Activated naive CD4-positive, alpha-beta T cell treated with anti-CD3 and anti-CD28 coated beads, Interleukin-2, amount 10 ng/mL, durations not matched to agents 7 days and 5 days (primary cell): ENCODE results near the gene SRPK2.

Experiments
- CTCF ChIA-PET: fragments of 350-600 bp; sonication (Branson Sonifier 250); formaldehyde crosslinking; loops from one replicate; lab custom pipeline; 2021; ENCODE audit warnings: antibody characterized with exemption; lab: Charles Lee
- DNase-seq: peaks from one replicate; pipeline ENCODE4 v3.0.0-alpha.2; 2020
- H3K27ac Mint-ChIP-seq: one replicate; pipeline ENCODE4 v1.8.0; 2021; ENCODE audit warnings: mild to moderate bottlenecking, moderate library complexity, mixed read lengths
- H3K27me3 Mint-ChIP-seq: one replicate; pipeline ENCODE4 v1.8.0; 2021; ENCODE audit warnings: mild to moderate bottlenecking, mixed read lengths
- H3K36me3 Mint-ChIP-seq: one replicate; pipeline ENCODE4 v1.8.0; 2021; ENCODE audit warnings: mixed read lengths
- H3K4me1 Mint-ChIP-seq: one replicate; pipeline ENCODE4 v1.8.0; 2021; ENCODE audit warnings: mixed read lengths
- H3K4me3 Mint-ChIP-seq: one replicate; pipeline ENCODE4 v1.8.0; 2021; ENCODE audit warnings: mild to moderate bottlenecking, moderate library complexity, mixed read lengths
- H3K9me3 Mint-ChIP-seq: one replicate; pipeline ENCODE4 v1.8.0; 2021; ENCODE audit warnings: mixed read lengths

The SRPK2 gene

GRCh38 chr7:105164751-105165150, 224.0 kb downstream of the SRPK2 start:
- Mint-ChIP-seq H3K27ac (no peak overlapping the region), H3K4me3 (no peak overlapping the region), H3K4me1 (no peaks in the 10 kb centered on the region), H3K9me3 (no peaks in the 10 kb centered on the region), H3K27me3 (no peaks in the 10 kb centered on the region), H3K36me3 (peaks cover 42% of the 10 kb centered on the region)
- CTCF ChIA-PET = interaction anchor here (1.4 kb wide), 1 partner anchor 8 kb away, joined by 3 read pairs; no protein-coding TSS in a partner anchor
- no peak for DNase-seq

DNA sequence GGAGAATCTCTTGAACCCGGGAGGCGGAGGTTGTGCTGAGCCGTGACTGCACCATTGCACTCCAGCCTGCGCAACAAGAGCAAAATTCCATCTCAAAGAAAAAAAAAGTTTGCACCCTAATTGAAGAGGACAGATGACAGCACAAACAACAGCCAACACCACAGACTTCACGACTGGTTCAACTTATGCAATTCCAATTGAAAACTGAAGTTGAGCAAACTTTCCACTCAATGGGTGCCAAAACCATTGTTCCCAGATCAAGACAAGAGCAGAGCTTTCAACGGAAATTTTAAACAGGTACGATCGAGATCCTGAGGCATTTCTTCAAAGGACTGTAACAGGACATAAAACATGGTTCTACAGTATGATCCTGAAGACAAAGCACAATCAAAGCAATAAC, 225.0 kb downstream of the SRPK2 start:
- Mint-ChIP-seq H3K27me3 (no peaks in the 10 kb centered on the region), H3K27ac (no peak overlapping the region), H3K36me3 (peaks cover 39% of the 10 kb centered on the region), H3K4me3 (no peak overlapping the region), H3K4me1 (no peaks in the 10 kb centered on the region), H3K9me3 (no peaks in the 10 kb centered on the region)
- CTCF ChIA-PET = interaction anchor here (1.4 kb wide), 1 partner anchor 7 kb away, joined by 3 read pairs; no protein-coding TSS in a partner anchor
- DNase-seq = no peak

DNA sequence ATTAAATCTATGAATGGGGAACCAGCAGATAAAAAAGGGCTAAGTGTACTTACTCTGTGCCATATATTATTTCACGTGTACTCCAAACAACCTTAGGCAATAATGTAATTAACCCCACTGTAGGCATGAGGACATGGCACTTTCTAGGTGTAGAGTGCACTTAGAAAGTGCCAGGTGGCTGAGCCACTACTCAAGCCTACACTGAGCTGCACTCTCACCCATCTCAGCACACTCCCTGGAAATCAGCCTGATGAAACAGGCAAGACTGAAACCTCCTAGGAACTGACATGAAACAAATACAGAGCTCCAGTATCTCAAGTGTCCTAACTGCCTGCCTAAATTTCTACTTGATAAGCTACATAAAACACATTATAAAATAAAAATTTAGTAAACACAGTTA, 227.4 kb downstream of the SRPK2 start:
- H3K27me3 Mint-ChIP-seq = no peaks in the 10 kb centered on the region
- peaks cover 28% of the 10 kb centered on the region for H3K36me3 Mint-ChIP-seq

DNA sequence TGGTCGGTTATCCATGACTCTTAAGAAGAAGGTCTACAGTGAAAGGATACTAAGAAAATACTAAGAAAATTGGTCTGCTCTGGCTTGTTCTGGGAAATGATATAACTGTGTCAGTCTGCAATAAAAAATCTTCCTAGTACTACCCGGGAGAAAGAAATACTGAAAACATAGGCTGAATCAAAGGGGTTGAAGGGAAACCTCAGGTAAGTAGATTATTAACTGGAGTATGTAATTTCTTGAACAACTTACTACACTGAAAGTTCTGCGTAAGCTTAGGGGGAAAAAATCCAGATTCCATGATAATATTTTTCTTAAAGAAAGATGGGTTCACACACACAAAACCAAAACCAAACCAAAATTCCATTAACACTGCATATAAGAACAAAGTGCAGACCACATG, 231.4 kb downstream of the SRPK2 start:
- Mint-ChIP-seq H3K4me3 (no peak overlapping the region), H3K27ac (no peak overlapping the region), H3K4me1 (no peaks in the 10 kb centered on the region), H3K36me3 (peaks cover 8% of the 10 kb centered on the region), H3K27me3 (no peaks in the 10 kb centered on the region), H3K9me3 (no peaks in the 10 kb centered on the region)
- CTCF ChIA-PET = interaction anchor here (0.6 to 1.2 kb wide), 2 partner anchors 7 to 27 kb away, joined by 3 read pairs; no protein-coding TSS in a partner anchor
- no peak for DNase-seq

More for the DNA sequence above, 227.4 kb downstream of the SRPK2 start:
- Mint-ChIP-seq H3K4me3 (no peak overlapping the region), H3K9me3 (no peaks in the 10 kb centered on the region), H3K27ac (no peak overlapping the region), H3K4me1 (no peaks in the 10 kb centered on the region)
- CTCF ChIA-PET = no interaction called here
- no peak for DNase-seq

- Mint-ChIP-seq H3K27me3 (no peaks in the 10 kb centered on the region), H3K9me3 (no peaks in the 10 kb centered on the region), H3K27ac (no peak overlapping the region), H3K4me3 (no peak overlapping the region), H3K4me1 (no peaks in the 10 kb centered on the region), H3K36me3 (peaks cover 8% of the 10 kb centered on the region)
- DNase-seq = no peak
- CTCF ChIA-PET = interaction anchor here (1.2 kb wide), 1 partner anchor 8 kb away, joined by 3 read pairs; no protein-coding TSS in a partner anchor
These were observed 232.0 kb downstream of the SRPK2 start for GRCh38 chr7:105156731-105157130.

- no peak for DNase-seq
- no peak overlapping the region for H3K27ac Mint-ChIP-seq
- peaks cover 8% of the 10 kb centered on the region for H3K36me3 Mint-ChIP-seq
- H3K4me1 Mint-ChIP-seq = peaks cover 3% of the 10 kb centered on the region
- H3K9me3 Mint-ChIP-seq = no peaks in the 10 kb centered on the region
- CTCF ChIA-PET = interaction anchor here (0.9 to 1.8 kb wide), 6 partner anchors 11 to 341 kb away, joined by 3 to 7 read pairs (median 3); no protein-coding TSS in a partner anchor
- no peaks in the 10 kb centered on the region for H3K27me3 Mint-ChIP-seq
- H3K4me3 Mint-ChIP-seq = no peak overlapping the region
These were observed 234.6 kb downstream of the SRPK2 start for GRCh38 chr7:105154084-105154483.

GRCh38 chr7:105153531-105153930, 235.2 kb downstream of the SRPK2 start:
- Mint-ChIP-seq H3K4me1 (peaks cover 3% of the 10 kb centered on the region), H3K27ac (no peak overlapping the region), H3K9me3 (no peaks in the 10 kb centered on the region), H3K27me3 (no peaks in the 10 kb centered on the region), H3K36me3 (peaks cover 8% of the 10 kb centered on the region), H3K4me3 (no peak overlapping the region)
- no peak for DNase-seq
- CTCF ChIA-PET = interaction anchor here (0.7 to 1.8 kb wide), 11 partner anchors 10 to 342 kb away, joined by 3 to 7 read pairs (median 3); no protein-coding TSS in a partner anchor

GRCh38 chr7:105151152-105151551, 237.6 kb downstream of the SRPK2 start:
- H3K36me3 Mint-ChIP-seq = peaks cover 4% of the 10 kb centered on the region
- no peak overlapping the region for H3K27ac Mint-ChIP-seq
- CTCF ChIA-PET = interaction anchor here (0.6 kb wide), 1 partner anchor 400 kb away, joined by 4 read pairs; no protein-coding TSS in a partner anchor
- H3K9me3 Mint-ChIP-seq = no peaks in the 10 kb centered on the region
- no peak for DNase-seq
- H3K4me3 Mint-ChIP-seq = no peak overlapping the region
- no peaks in the 10 kb centered on the region for H3K27me3 Mint-ChIP-seq
- H3K4me1 Mint-ChIP-seq = peaks cover 3% of the 10 kb centered on the region

GRCh38 chr7:105149827-105150226, 238.9 kb downstream of the SRPK2 start:
- Mint-ChIP-seq H3K9me3 (no peaks in the 10 kb centered on the region), H3K27me3 (no peaks in the 10 kb centered on the region), H3K4me3 (no peak overlapping the region), H3K4me1 (peaks cover 3% of the 10 kb centered on the region), H3K27ac (no peak overlapping the region), H3K36me3 (peaks cover 2% of the 10 kb centered on the region)
- DNase-seq = no peak
- CTCF ChIA-PET = no interaction called here

DNA sequence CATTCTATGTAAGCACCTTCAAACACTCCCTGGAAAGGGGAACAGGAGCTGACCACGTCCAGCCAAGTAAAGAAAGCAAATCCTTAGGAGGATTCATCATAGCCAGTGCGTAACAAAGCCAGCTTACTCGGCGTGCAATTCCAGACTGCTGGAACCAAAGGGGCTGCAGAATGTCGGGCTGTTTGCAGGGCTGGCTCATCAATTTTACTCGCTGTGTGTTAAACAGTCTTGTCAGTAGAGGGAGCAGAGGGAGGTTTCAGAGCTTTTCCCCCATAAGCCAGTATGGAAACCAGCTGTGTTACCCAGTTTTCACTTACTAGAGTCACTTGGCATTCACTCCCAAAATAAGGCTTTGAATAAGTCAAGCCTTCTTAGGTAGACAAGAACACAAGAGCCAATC, 247.7 kb downstream of the SRPK2 start:
- no peak for DNase-seq
- H3K4me1 Mint-ChIP-seq = no peaks in the 10 kb centered on the region
- CTCF ChIA-PET = interaction anchor here (0.7 to 1.5 kb wide), 4 partner anchors 192 to 347 kb away, joined by 3 to 4 read pairs (median 3); no protein-coding TSS in a partner anchor
- no peaks in the 10 kb centered on the region for H3K9me3 Mint-ChIP-seq
- no peaks in the 10 kb centered on the region for H3K27me3 Mint-ChIP-seq
- H3K27ac Mint-ChIP-seq = no peak overlapping the region
- peaks cover 35% of the 10 kb centered on the region for H3K36me3 Mint-ChIP-seq
- no peak overlapping the region for H3K4me3 Mint-ChIP-seq

DNA sequence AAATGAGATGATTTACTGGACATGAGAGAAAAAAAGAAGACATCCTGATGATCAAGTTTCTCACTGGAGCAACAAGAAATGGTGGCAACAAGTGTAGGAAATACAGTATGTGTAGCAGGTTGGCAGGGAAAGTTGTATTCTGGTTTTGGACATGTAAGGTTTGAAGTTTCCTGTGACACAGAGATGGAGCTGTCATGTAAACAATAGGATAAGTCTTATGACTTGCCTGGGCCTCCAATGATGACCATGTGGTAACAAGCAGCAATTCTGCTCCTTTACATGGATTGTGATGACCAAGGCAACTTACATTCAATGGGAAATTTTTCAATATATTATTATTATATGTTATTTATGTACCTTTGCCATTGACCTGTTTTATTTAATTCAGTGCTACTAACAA, 249.3 kb downstream of the SRPK2 start:
- Mint-ChIP-seq H3K27me3 (no peaks in the 10 kb centered on the region), H3K4me3 (no peak overlapping the region), H3K36me3 (peaks cover 31% of the 10 kb centered on the region), H3K27ac (no peak overlapping the region), H3K4me1 (no peaks in the 10 kb centered on the region), H3K9me3 (no peaks in the 10 kb centered on the region)
- no peak for DNase-seq
- CTCF ChIA-PET = interaction anchor here (1.5 kb wide), 1 partner anchor 256 kb away, joined by 3 read pairs; no protein-coding TSS in a partner anchor

GRCh38 chr7:105137898-105138297, 250.8 kb downstream of the SRPK2 start:
- Mint-ChIP-seq H3K4me1 (no peaks in the 10 kb centered on the region), H3K9me3 (no peaks in the 10 kb centered on the region), H3K27ac (no peak overlapping the region), H3K36me3 (peaks cover 26% of the 10 kb centered on the region), H3K4me3 (no peak overlapping the region), H3K27me3 (no peaks in the 10 kb centered on the region)
- CTCF ChIA-PET = interaction anchor here (1.4 kb wide), 1 partner anchor 14 kb away, joined by 3 read pairs; no protein-coding TSS in a partner anchor
- no peak for DNase-seq

- no peak for DNase-seq
- H3K36me3 Mint-ChIP-seq = peaks cover 20% of the 10 kb centered on the region
- H3K4me3 Mint-ChIP-seq = no peak overlapping the region
- H3K9me3 Mint-ChIP-seq = no peaks in the 10 kb centered on the region
- CTCF ChIA-PET = interaction anchor here (0.5 to 1.0 kb wide), 2 partner anchors 9 to 294 kb away, joined by 3 read pairs; no protein-coding TSS in a partner anchor
- H3K27ac Mint-ChIP-seq = no peak overlapping the region
- no peaks in the 10 kb centered on the region for H3K4me1 Mint-ChIP-seq
- H3K27me3 Mint-ChIP-seq = no peaks in the 10 kb centered on the region
These were observed 252.5 kb downstream of the SRPK2 start for GRCh38 chr7:105136221-105136620.

DNA sequence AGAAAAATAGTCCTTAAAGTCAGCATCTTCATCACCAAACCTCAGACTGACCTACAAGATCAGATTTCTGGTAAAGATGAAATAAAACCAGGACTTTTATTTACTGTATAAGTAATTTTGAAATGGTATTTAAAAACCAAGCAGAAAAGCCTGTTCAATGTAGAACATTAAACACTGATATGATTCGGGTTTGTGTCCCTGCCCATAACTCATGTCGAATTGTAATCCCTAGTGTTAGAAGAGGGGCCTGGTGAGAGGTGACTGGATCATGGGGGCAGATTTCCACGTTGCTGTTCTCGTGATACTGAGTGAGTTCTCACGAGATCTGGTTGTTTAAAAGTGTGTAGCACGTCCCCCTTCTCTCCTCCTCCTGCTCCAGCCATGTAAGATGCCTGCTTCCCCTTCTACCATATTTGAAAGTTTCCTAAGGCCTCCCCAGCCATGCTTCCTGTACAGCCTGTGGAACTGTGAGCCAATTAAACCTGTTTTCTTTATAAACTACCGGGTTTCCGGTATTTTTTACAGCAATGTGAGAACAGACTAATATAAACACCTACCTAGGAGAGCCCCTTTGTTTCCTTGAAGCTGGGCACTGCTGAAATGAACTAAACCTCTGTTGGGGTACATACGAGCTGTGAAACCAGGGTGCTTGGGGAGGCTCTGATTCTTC, 254.6 kb downstream of the SRPK2 start:
- Mint-ChIP-seq H3K27ac (no peak overlapping the region), H3K4me1 (no peaks in the 10 kb centered on the region), H3K27me3 (no peaks in the 10 kb centered on the region), H3K4me3 (no peak overlapping the region), H3K9me3 (no peaks in the 10 kb centered on the region), H3K36me3 (peaks cover 15% of the 10 kb centered on the region)
- CTCF ChIA-PET = interaction anchor here (1.2 kb wide), 1 partner anchor 153 kb away, joined by 3 read pairs; no protein-coding TSS in a partner anchor
- DNase-seq = no peak

DNA sequence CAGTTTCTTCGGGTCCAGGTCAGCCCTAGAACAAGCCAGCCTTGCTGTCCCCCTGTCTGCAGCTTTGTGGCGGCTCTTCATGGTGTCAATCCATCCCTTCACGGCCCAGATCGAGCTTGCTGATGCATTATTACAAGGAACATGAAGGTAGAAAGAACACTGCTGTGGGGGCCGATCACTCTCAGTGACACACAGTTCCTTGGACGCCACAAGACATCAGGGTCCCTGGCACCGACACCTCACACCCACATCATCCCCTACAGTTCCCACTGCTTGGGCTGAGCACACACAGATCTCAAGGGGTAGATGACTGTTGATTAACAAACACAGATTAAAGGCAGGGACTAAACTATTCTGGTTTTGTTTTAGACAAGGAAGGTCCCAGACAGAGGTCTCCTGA, 255.4 kb downstream of the SRPK2 start:
- Mint-ChIP-seq H3K27ac (no peak overlapping the region), H3K4me3 (no peak overlapping the region), H3K9me3 (no peaks in the 10 kb centered on the region), H3K36me3 (peaks cover 14% of the 10 kb centered on the region), H3K27me3 (no peaks in the 10 kb centered on the region), H3K4me1 (no peaks in the 10 kb centered on the region)
- no peak for DNase-seq
- CTCF ChIA-PET = no interaction called here
